ENCODE measurements around the gene PTTG1IP.

DNA sequence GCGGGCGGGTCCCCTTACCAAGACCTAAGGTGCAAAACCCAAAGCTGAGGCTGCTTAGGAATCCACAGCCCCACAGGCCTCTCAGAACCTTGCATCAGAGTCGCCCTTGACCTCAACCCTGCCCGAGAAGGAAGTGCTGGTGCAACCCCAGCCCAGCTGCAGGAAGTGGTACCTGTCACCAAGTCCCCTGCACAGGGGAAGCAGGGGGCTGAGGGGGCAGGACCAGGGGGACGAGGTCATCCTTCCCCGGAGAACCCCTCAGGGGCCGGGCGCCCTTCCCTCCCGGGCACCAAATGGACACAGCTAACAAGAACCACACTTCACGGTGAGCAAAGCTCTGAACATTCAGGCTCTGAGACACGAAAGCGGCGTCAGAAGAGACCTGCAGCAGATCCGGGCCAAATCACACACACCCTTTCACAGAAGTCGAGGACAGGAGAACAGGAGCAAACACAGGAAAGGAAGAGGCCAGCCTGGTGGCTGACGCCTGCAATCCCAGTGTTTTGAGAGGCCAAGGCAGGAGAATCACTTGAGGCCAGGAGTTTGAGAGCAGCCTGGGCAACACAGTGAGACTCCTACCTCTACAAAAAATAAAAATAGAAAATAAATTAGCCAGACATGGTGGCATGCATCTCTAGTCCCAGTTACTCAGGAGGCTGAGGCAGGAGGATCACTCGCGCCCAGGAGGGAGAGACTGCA lies 40.8 kb upstream of the PTTG1IP start:
- TF ChIP-seq EZH2 (IDR thresholded peaks at IDR 0.05; ENCODE audit: low read length): no peak
- TF ChIP-seq, protein P1, sequence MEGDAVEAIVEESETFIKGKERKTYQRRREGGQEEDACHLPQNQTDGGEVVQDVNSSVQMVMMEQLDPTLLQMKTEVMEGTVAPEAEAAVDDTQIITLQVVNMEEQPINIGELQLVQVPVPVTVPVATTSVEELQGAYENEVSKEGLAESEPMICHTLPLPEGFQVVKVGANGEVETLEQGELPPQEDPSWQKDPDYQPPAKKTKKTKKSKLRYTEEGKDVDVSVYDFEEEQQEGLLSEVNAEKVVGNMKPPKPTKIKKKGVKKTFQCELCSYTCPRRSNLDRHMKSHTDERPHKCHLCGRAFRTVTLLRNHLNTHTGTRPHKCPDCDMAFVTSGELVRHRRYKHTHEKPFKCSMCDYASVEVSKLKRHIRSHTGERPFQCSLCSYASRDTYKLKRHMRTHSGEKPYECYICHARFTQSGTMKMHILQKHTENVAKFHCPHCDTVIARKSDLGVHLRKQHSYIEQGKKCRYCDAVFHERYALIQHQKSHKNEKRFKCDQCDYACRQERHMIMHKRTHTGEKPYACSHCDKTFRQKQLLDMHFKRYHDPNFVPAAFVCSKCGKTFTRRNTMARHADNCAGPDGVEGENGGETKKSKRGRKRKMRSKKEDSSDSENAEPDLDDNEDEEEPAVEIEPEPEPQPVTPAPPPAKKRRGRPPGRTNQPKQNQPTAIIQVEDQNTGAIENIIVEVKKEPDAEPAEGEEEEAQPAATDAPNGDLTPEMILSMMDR (optimal IDR thresholded peaks at IDR 0.05 in 1 of 3, IDR thresholded peaks at IDR 0.05 in 1 of 3, conservative IDR thresholded peaks at IDR 0.05 in 1 of 3; ENCODE audit: extremely low read depth in 1 of 3, insufficient read depth in 2 of 3, low read length in 3 of 3): no peak
